ENCODE results near the gene PPA1.

- TF ChIP-seq EZH2 (IDR thresholded peaks at IDR 0.05) (no peak), POLR2AphosphoS5 (IDR thresholded peaks at IDR 0.05; ENCODE audit: borderline replicate concordance, low read depth, low read length) (no peak)
Observed at GRCh38 chr10:70270952-70271351, 37.7 kb upstream of the PPA1 start.
